ENCODE measurements around the gene SORCS2. TPM values are rescaled to one million over a fixed set of nuclear protein-coding genes. Genes with fewer than 3 reads are reported as not detected.

SORCS2 gene
- total RNA-seq, 1 donor from 2014 or later, result 3.1 TPM

GRCh38 chr4:7247521-7247920, 55.2 kb downstream of the SORCS2 start:
- H3K9ac ChIP-seq (ENCODE audit: low read depth in 1 of 3, low read length in 3 of 3), result no peak overlapping the region
- H3K36me3 ChIP-seq (ENCODE audit: control insufficient read depth in 3 of 3, insufficient read depth in 3 of 3, low read length in 3 of 3), result no peaks in the 10 kb centered on the region
- no peak overlapping the region for H3K4me3 ChIP-seq (ENCODE audit: low read length in 3 of 3)
- peaks cover 0 to 2% (median 0%) of the 10 kb centered on the region in 3 donors for H3K9me3 ChIP-seq (ENCODE audit: control insufficient read depth in 3 of 3, low read length in 3 of 3)
- no peak overlapping the region for H3K27ac ChIP-seq (ENCODE audit: low read depth, low read length)
- H3K4me1 ChIP-seq (ENCODE audit: control insufficient read depth in 3 of 3, insufficient read depth in 3 of 3, low read length in 3 of 3), result peaks cover 15 to 30% (median 18%) of the 10 kb centered on the region in 3 donors
- H3K27me3 ChIP-seq (ENCODE audit: control insufficient read depth in 3 of 3, insufficient read depth in 3 of 3, low read length in 3 of 3), result no peaks in the 10 kb centered on the region

DNA sequence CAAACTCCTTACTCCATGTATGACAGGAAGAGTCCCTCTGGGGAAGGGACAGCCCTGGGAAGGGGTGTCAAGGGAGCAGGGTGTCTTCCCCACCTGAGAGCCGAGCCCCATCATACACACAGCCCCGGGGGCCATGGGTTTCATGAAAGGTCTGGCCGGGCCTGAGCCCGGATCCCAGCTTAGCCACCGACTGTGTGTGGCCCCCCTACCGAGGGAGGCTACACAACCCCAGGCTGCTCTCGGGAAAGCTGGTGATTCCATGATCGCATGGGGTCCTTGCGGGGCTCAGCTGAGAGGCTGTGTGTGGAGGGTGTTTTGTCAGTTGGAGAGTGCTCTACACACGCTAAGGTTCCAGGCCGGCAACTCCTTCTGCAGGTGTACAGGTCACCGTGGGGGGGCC, 55.6 kb downstream of the SORCS2 start:
- peaks cover 15 to 30% (median 18%) of the 10 kb centered on the region in 3 donors for H3K4me1 ChIP-seq (ENCODE audit: control insufficient read depth in 3 of 3, insufficient read depth in 3 of 3, low read length in 3 of 3)
- no peaks in the 10 kb centered on the region for H3K27me3 ChIP-seq (ENCODE audit: control insufficient read depth in 3 of 3, insufficient read depth in 3 of 3, low read length in 3 of 3)
- H3K36me3 ChIP-seq (ENCODE audit: control insufficient read depth in 3 of 3, insufficient read depth in 3 of 3, low read length in 3 of 3), result no peaks in the 10 kb centered on the region
- H3K4me3 ChIP-seq (ENCODE audit: low read length in 3 of 3), result no peak overlapping the region
- H3K9ac ChIP-seq (ENCODE audit: low read depth in 1 of 3, low read length in 3 of 3), result no peak overlapping the region
- peaks cover 0 to 2% (median 0%) of the 10 kb centered on the region in 3 donors for H3K9me3 ChIP-seq (ENCODE audit: control insufficient read depth in 3 of 3, low read length in 3 of 3)
- H3K27ac ChIP-seq (ENCODE audit: low read depth, low read length), result no peak overlapping the region

GRCh38 chr4:7248857-7249256, 56.5 kb downstream of the SORCS2 start:
- Histone ChIP-seq H3K27ac (ENCODE audit: low read depth, low read length) (no peak overlapping the region), H3K4me3 (ENCODE audit: low read length in 3 of 3) (no peak overlapping the region), H3K27me3 (ENCODE audit: control insufficient read depth in 3 of 3, insufficient read depth in 3 of 3, low read length in 3 of 3) (no peaks in the 10 kb centered on the region), H3K9me3 (ENCODE audit: control insufficient read depth in 3 of 3, low read length in 3 of 3) (peaks cover 0 to 2% (median 0%) of the 10 kb centered on the region in 3 donors), H3K4me1 (ENCODE audit: control insufficient read depth in 3 of 3, insufficient read depth in 3 of 3, low read length in 3 of 3) (peaks cover 18 to 33% (median 18%) of the 10 kb centered on the region in 3 donors), H3K9ac (ENCODE audit: low read depth in 1 of 3, low read length in 3 of 3) (no peak overlapping the region), H3K36me3 (ENCODE audit: control insufficient read depth in 3 of 3, insufficient read depth in 3 of 3, low read length in 3 of 3) (no peaks in the 10 kb centered on the region)

DNA sequence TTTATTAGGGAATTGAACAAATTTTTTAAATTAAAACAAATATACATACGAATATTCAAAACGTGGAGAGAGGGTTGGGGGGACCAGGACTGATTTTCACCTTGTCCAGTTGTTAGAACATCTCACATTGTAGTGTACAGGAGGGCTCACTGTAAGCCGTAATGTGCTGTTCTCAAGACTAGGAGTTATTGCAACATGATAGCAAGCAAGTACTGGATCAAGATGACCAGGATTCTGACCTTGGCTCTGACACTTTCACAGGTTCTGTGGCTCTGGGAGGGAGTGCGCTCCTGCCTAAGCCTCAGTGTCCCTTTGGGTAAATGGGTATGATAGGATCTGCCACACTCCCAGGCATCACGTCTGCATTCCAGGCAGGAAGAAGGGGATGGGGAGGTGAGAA, 59.0 kb downstream of the SORCS2 start:
- Histone ChIP-seq H3K27me3 (ENCODE audit: control insufficient read depth in 3 of 3, insufficient read depth in 3 of 3, low read length in 3 of 3) (no peaks in the 10 kb centered on the region), H3K36me3 (ENCODE audit: control insufficient read depth in 3 of 3, insufficient read depth in 3 of 3, low read length in 3 of 3) (no peaks in the 10 kb centered on the region), H3K4me1 (ENCODE audit: control insufficient read depth in 3 of 3, insufficient read depth in 3 of 3, low read length in 3 of 3) (peaks cover 29 to 48% (median 34%) of the 10 kb centered on the region in 3 donors), H3K4me3 (ENCODE audit: low read length in 3 of 3) (no peak overlapping the region), H3K9me3 (ENCODE audit: control insufficient read depth in 3 of 3, low read length in 3 of 3) (peaks cover 0 to 2% (median 0%) of the 10 kb centered on the region in 3 donors), H3K9ac (ENCODE audit: low read depth in 1 of 3, low read length in 3 of 3) (no peak overlapping the region), H3K27ac (ENCODE audit: low read depth, low read length) (peak overlapping the region; percentile 71)

- no peaks in the 10 kb centered on the region for H3K36me3 ChIP-seq (ENCODE audit: control insufficient read depth in 3 of 3, insufficient read depth in 3 of 3, low read length in 3 of 3)
- H3K27ac ChIP-seq (ENCODE audit: low read depth, low read length), result no peak overlapping the region
- no peak overlapping the region for H3K9ac ChIP-seq (ENCODE audit: low read depth in 1 of 3, low read length in 3 of 3)
- peaks cover 34 to 55% (median 41%) of the 10 kb centered on the region in 3 donors for H3K4me1 ChIP-seq (ENCODE audit: control insufficient read depth in 3 of 3, insufficient read depth in 3 of 3, low read length in 3 of 3)
- H3K27me3 ChIP-seq (ENCODE audit: control insufficient read depth in 3 of 3, insufficient read depth in 3 of 3, low read length in 3 of 3), result no peaks in the 10 kb centered on the region
- no peak overlapping the region for H3K4me3 ChIP-seq (ENCODE audit: low read length in 3 of 3)
- peaks cover 0 to 2% (median 0%) of the 10 kb centered on the region in 3 donors for H3K9me3 ChIP-seq (ENCODE audit: control insufficient read depth in 3 of 3, low read length in 3 of 3)
Observed at GRCh38 chr4:7252051-7252450, 59.7 kb downstream of the SORCS2 start.

GRCh38 chr4:7252510-7253340, 60.4 kb downstream of the SORCS2 start:
- Histone ChIP-seq H3K27ac (ENCODE audit: low read depth, low read length) (no peak overlapping the region), H3K4me3 (ENCODE audit: low read length in 3 of 3) (no peak overlapping the region), H3K27me3 (ENCODE audit: control insufficient read depth in 3 of 3, insufficient read depth in 3 of 3, low read length in 3 of 3) (no peaks in the 10 kb centered on the region), H3K36me3 (ENCODE audit: control insufficient read depth in 3 of 3, insufficient read depth in 3 of 3, low read length in 3 of 3) (no peaks in the 10 kb centered on the region), H3K9ac (ENCODE audit: low read depth in 1 of 3, low read length in 3 of 3) (no peak overlapping the region), H3K4me1 (ENCODE audit: control insufficient read depth in 3 of 3, insufficient read depth in 3 of 3, low read length in 3 of 3) (peaks cover 37 to 61% (median 46%) of the 10 kb centered on the region in 3 donors), H3K9me3 (ENCODE audit: control insufficient read depth in 3 of 3, low read length in 3 of 3) (peaks cover 0 to 2% (median 0%) of the 10 kb centered on the region in 3 donors)

DNA sequence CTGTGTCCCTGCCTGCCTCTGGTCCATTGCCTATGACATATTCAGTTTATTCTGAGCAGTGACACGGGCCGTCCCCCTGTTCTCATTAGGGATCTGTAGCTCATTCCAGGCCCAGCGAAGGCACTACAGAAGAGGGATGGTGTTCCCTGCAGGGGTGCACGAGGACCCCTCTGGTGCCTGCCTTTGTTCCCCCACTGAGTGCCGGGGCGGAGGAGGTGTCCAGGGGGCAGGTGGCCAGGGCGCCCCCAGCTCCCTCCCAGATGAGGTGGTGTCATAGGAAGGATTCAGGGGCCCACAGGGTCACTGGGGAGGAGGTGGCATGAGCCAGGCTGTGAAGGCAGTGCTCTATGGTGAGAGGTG, 61.0 kb downstream of the SORCS2 start:
- Histone ChIP-seq H3K4me3 (ENCODE audit: low read length in 3 of 3) (no peak overlapping the region), H3K36me3 (ENCODE audit: control insufficient read depth in 3 of 3, insufficient read depth in 3 of 3, low read length in 3 of 3) (no peaks in the 10 kb centered on the region), H3K9ac (ENCODE audit: low read depth in 1 of 3, low read length in 3 of 3) (no peak overlapping the region), H3K4me1 (ENCODE audit: control insufficient read depth in 3 of 3, insufficient read depth in 3 of 3, low read length in 3 of 3) (peaks cover 38 to 63% (median 49%) of the 10 kb centered on the region in 3 donors), H3K27ac (ENCODE audit: low read depth, low read length) (no peak overlapping the region), H3K9me3 (ENCODE audit: control insufficient read depth in 3 of 3, low read length in 3 of 3) (peaks cover 0 to 2% (median 0%) of the 10 kb centered on the region in 3 donors), H3K27me3 (ENCODE audit: control insufficient read depth in 3 of 3, insufficient read depth in 3 of 3, low read length in 3 of 3) (no peaks in the 10 kb centered on the region)

DNA sequence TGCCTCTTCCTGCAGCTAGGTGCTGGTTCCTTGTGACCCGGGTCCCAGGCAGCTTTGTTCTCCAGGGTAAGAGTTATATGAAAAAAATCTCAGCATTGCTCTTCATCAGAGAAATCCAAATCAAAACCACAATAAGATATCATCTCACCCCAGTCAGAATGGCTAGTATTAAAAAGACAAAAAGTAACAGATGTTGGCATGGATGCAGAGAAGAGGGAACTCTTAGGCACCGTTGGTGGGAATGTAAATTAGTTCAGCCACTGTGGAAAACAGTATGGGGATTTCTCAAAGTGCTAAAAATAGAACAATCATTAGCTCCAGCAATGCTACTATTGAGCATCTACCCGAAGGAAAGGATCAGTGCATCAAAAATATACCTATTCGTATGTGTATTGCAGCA, 61.5 kb downstream of the SORCS2 start:
- Histone ChIP-seq H3K27ac (ENCODE audit: low read depth, low read length) (no peak overlapping the region), H3K4me3 (ENCODE audit: low read length in 3 of 3) (no peak overlapping the region), H3K9ac (ENCODE audit: low read depth in 1 of 3, low read length in 3 of 3) (no peak overlapping the region), H3K9me3 (ENCODE audit: control insufficient read depth in 3 of 3, low read length in 3 of 3) (peaks cover 0 to 2% (median 0%) of the 10 kb centered on the region in 3 donors), H3K27me3 (ENCODE audit: control insufficient read depth in 3 of 3, insufficient read depth in 3 of 3, low read length in 3 of 3) (no peaks in the 10 kb centered on the region), H3K4me1 (ENCODE audit: control insufficient read depth in 3 of 3, insufficient read depth in 3 of 3, low read length in 3 of 3) (peaks cover 38 to 63% (median 49%) of the 10 kb centered on the region in 3 donors), H3K36me3 (ENCODE audit: control insufficient read depth in 3 of 3, insufficient read depth in 3 of 3, low read length in 3 of 3) (no peaks in the 10 kb centered on the region)

DNA sequence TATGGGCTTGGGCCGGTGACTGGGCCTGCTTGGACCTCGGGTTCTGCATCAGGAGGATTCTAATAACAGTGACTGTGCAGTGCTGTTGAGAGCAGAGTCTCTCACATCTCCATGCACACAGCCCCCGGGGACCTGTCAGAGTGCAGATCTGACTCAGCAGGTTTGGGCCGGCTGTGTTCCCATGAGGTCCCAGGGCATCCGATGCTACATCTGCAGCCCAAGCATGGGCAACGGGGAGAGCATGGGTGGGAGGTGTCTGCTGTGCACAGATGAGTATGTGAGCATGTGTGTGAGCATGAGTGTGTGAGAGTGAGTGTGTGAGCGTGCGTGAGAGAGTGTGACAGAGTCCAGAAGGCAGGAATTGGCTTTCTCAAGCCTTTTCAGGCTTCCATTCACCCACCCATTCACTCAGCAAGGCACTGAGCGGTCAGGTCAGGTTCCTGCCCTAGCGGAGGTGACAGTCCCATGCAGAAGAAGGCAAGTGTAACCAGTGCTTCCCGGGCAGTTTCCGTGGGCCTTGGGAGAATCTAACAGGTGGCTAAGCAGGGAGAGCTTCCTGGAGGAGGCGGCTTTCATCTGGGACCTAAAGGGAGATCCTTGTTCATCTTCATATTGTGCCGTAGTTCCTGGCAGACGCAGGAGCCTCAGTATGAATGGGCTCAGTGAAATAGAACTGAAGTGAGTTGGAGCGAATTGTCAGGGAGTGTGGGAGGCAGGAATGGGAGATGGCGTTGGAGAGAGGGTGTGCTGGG, 62.6 kb downstream of the SORCS2 start:
- H3K4me1 ChIP-seq (ENCODE audit: control insufficient read depth in 3 of 3, insufficient read depth in 3 of 3, low read length in 3 of 3), result peaks cover 34 to 62% (median 49%) of the 10 kb centered on the region in 3 donors
- peak overlapping the region in 1 of 3 donors; percentile 33 for H3K9ac ChIP-seq (ENCODE audit: low read depth in 1 of 3, low read length in 3 of 3)

DNA sequence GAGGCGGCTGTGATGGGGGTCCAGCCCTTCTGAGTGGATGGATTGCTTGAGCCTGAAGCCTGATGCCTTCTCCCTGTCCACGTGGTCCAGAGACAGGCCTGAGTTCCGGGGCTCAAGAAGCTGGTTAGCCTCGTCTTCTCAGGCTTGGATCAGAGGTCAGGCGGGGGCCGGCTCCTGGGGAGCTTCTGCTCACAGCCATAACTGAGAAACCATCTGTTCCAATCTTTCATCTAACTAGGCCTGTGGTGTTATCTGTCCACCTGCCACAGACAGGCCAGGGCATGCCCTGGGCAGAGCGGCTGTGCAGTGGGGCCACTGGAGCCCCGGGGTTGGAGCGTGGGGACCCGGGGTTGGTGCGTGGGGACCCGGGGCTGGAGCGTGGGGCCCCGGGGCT, 63.1 kb downstream of the SORCS2 start:
- Histone ChIP-seq H3K27ac (ENCODE audit: low read depth, low read length) (peak overlapping the region; percentile 69), H3K36me3 (ENCODE audit: control insufficient read depth in 3 of 3, insufficient read depth in 3 of 3, low read length in 3 of 3) (no peaks in the 10 kb centered on the region), H3K9me3 (ENCODE audit: control insufficient read depth in 3 of 3, low read length in 3 of 3) (no peaks in the 10 kb centered on the region), H3K9ac (ENCODE audit: low read depth in 1 of 3, low read length in 3 of 3) (peak overlapping the region in 1 of 3 donors; percentile 33), H3K27me3 (ENCODE audit: control insufficient read depth in 3 of 3, insufficient read depth in 3 of 3, low read length in 3 of 3) (no peaks in the 10 kb centered on the region), H3K4me3 (ENCODE audit: low read length in 3 of 3) (no peak overlapping the region), H3K4me1 (ENCODE audit: control insufficient read depth in 3 of 3, insufficient read depth in 3 of 3, low read length in 3 of 3) (peaks cover 35 to 61% (median 49%) of the 10 kb centered on the region in 3 donors)

More for the DNA sequence above, 62.6 kb downstream of the SORCS2 start:
- no peaks in the 10 kb centered on the region for H3K9me3 ChIP-seq (ENCODE audit: control insufficient read depth in 3 of 3, low read length in 3 of 3)
- no peaks in the 10 kb centered on the region for H3K27me3 ChIP-seq (ENCODE audit: control insufficient read depth in 3 of 3, insufficient read depth in 3 of 3, low read length in 3 of 3)
- H3K4me3 ChIP-seq (ENCODE audit: low read length in 3 of 3), result no peak overlapping the region
- peak overlapping the region; percentile 69 for H3K27ac ChIP-seq (ENCODE audit: low read depth, low read length)
- no peaks in the 10 kb centered on the region for H3K36me3 ChIP-seq (ENCODE audit: control insufficient read depth in 3 of 3, insufficient read depth in 3 of 3, low read length in 3 of 3)

Measured in skeletal muscle tissue (tissue), 4 donors.